ENCODE measurements around the gene HCFC1R1.

HCFC1R1 gene

DNA sequence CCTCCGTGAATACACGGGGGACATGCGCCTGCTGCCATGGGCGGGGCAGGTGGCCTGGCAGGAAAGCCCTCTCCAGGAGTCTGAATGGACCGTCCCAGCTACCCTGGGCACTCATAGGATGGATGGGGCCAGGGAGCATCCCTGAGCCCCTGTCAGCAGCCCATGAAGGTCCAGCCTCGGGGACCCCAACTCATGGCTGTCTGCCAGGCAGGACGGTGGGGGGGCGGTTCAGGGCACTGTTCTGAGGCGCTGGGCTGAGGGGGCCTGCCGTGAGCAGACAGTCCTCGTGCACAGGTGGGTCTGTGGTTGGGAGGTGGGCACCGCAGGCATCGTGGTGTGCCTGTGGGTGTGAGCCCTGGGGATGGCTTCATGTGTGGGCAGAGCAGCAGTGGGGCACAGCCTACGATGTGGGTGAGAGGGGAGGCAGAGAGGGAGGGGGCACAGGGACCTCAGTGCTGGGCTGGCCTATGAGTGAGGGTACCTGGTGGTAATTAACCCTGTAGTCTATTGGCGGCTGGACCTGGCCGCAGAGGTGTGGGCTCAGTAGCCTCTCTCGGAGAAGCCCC is 37.0 kb downstream of the HCFC1R1 start:
- no peaks in the 10 kb centered on the region for H3K36me3 ChIP-seq
- no peaks in the 10 kb centered on the region for H3K27me3 ChIP-seq (ENCODE audit: insufficient read depth, low read depth, severe bottlenecking)
- DNase-seq, result no peak
- no peak overlapping the region for H3K4me3 ChIP-seq (ENCODE audit: low read depth, low read length)
- no peaks in the 10 kb centered on the region for H3K9me3 ChIP-seq (ENCODE audit: severe bottlenecking)
- TF ChIP-seq, protein P1, sequence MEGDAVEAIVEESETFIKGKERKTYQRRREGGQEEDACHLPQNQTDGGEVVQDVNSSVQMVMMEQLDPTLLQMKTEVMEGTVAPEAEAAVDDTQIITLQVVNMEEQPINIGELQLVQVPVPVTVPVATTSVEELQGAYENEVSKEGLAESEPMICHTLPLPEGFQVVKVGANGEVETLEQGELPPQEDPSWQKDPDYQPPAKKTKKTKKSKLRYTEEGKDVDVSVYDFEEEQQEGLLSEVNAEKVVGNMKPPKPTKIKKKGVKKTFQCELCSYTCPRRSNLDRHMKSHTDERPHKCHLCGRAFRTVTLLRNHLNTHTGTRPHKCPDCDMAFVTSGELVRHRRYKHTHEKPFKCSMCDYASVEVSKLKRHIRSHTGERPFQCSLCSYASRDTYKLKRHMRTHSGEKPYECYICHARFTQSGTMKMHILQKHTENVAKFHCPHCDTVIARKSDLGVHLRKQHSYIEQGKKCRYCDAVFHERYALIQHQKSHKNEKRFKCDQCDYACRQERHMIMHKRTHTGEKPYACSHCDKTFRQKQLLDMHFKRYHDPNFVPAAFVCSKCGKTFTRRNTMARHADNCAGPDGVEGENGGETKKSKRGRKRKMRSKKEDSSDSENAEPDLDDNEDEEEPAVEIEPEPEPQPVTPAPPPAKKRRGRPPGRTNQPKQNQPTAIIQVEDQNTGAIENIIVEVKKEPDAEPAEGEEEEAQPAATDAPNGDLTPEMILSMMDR (IDR thresholded peaks at IDR 0.05; ENCODE audit: low read depth, low read length), result no peak
- H3K27ac ChIP-seq, result no peak overlapping the region

DNA sequence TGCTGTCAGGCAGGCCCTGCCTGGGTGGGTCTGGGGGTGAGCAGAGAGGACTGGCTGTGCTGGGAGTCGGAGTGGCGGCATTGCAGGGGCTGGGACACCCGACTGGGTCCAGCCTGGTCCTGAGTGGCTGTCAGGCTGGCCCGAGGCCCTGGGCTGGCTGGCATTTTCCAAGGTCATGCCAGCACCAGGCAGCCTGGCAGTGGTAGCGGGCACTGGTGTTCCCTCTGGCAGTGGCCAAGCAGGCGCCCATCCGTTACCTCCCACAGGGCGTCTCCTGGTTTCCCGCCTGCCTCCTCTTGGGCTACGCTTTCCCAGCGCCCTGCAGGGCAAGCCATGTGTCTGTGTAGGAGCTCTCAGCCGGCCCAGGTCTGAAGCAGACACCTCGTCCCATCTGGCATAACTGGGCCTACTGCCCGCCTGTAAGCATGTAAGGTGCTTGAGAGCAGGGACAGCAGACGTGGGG is 37.8 kb downstream of the HCFC1R1 start:
- Histone ChIP-seq H3K27me3 (ENCODE audit: insufficient read depth, low read depth, severe bottlenecking) (no peaks in the 10 kb centered on the region), H3K9me3 (ENCODE audit: severe bottlenecking) (no peaks in the 10 kb centered on the region), H3K27ac (peak overlapping the region; percentile 24; the same call in 1 of the 2 replicates), H3K36me3 (no peaks in the 10 kb centered on the region), H3K4me3 (ENCODE audit: low read depth, low read length) (no peak overlapping the region)
- DNase-seq, result no peak
- TF ChIP-seq, protein P1 (IDR thresholded peaks at IDR 0.05; ENCODE audit: low read depth, low read length), result no peak

DNA sequence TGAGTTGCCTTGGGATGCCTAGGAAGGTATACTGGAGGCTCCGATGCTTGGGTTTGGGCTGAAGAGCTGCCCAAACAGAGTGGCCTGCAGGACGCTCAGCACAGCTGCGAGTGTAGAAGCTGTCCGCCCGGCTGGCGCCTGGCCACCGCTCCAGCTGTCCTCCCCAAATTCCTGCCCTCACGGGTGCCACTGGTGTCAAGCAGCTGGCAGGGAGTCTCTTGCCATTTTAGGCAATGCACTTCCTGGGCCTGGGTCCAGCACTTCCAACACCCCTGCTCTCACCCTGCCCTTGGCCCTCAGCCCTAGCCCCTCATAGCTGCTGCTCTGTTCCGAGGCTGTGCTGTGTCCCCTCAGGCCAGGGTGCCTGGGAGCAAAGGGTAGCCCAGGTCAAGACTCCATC is 38.3 kb downstream of the HCFC1R1 start:
- H3K27ac ChIP-seq, result no peak overlapping the region
- TF ChIP-seq, protein P1 (IDR thresholded peaks at IDR 0.05; ENCODE audit: low read depth, low read length), result no peak
- H3K4me3 ChIP-seq (ENCODE audit: low read depth, low read length), result no peak overlapping the region
- no peak for DNase-seq
- H3K36me3 ChIP-seq, result no peaks in the 10 kb centered on the region
- no peaks in the 10 kb centered on the region for H3K27me3 ChIP-seq (ENCODE audit: insufficient read depth, low read depth, severe bottlenecking)
- no peaks in the 10 kb centered on the region for H3K9me3 ChIP-seq (ENCODE audit: severe bottlenecking)

DNA sequence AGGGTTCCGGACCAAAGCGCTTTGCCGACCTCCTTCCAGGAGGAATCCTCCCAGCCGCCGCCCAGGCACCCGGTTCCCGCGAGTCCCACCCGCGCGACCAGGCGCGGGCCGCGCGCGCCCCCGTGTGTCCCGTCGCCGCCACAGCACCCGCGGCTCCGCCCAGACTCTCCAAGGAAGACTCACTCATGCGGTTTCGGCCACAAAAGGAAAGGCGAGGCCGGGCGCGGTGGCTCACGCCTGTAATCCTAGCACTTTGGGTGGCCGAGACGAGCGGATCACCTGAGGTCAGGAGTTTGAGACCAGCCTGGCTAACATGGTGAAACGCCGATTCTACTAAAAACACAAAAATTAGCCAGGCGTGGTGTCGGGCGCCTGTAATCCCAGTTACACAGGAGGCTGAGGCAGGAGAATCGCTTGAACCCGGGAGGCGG is 40.0 kb downstream of the HCFC1R1 start:
- peak overlapping the region; percentile 65 for H3K27ac ChIP-seq
- DNase-seq, result peak; percentile 86
- TF ChIP-seq, protein P1 (IDR thresholded peaks at IDR 0.05; ENCODE audit: low read depth, low read length), result peak; percentile 85
- H3K27me3 ChIP-seq (ENCODE audit: insufficient read depth, low read depth, severe bottlenecking), result no peaks in the 10 kb centered on the region
- no peaks in the 10 kb centered on the region for H3K9me3 ChIP-seq (ENCODE audit: severe bottlenecking)
- no peak overlapping the region; the same call in 1 of the 2 replicates for H3K4me3 ChIP-seq (ENCODE audit: low read depth, low read length)
- H3K36me3 ChIP-seq, result peaks cover 9% of the 10 kb centered on the region

DNA sequence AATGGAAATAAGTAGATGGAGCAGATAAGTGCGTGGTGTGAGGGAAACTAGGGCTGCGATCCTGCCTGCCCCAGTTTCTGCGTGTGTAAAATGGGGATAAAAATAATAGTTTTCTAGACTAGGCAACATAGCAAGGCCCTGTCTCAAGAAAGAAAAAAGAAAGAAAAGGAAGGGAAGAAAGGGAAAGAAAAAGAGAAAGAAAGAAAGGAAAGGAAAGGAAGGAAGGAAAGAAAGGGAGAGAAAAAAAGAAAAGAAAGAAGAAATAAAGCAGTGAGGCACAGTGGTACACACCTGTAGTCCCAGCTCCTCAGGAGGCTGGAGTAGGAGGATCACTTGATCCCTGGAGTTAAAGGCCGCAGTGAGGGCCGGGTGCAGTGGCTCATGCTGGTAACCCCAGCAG is 41.3 kb downstream of the HCFC1R1 start:
- H3K9me3 ChIP-seq (ENCODE audit: severe bottlenecking), result no peaks in the 10 kb centered on the region
- peak overlapping the region; percentile 81 for H3K27ac ChIP-seq
- TF ChIP-seq, protein P1 (IDR thresholded peaks at IDR 0.05; ENCODE audit: low read depth, low read length), result no peak
- H3K36me3 ChIP-seq, result peaks cover 21% of the 10 kb centered on the region
- no peaks in the 10 kb centered on the region for H3K27me3 ChIP-seq (ENCODE audit: insufficient read depth, low read depth, severe bottlenecking)
- no peak for DNase-seq
- no peak overlapping the region for H3K4me3 ChIP-seq (ENCODE audit: low read depth, low read length)

DNA sequence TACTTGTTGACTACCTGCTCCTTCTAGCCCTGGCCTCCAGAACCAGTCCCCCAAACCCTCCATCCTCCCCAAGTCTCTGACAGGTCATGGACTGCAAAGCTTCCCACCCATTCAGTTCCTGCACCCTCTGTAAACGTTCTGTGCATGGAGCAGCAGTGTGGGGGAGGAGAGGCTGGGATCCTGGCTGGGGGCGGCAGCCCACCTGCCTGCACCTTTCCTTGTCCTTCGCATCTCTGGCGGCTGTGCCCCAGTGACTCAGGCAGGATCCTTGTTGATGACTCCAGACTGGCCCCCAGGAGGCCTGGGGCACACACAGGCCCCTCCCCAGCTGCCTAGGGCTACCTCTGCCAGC is 41.9 kb downstream of the HCFC1R1 start:
- Histone ChIP-seq H3K27ac (peak overlapping the region; percentile 81), H3K9me3 (ENCODE audit: severe bottlenecking) (no peaks in the 10 kb centered on the region), H3K36me3 (peaks cover 26% of the 10 kb centered on the region), H3K27me3 (ENCODE audit: insufficient read depth, low read depth, severe bottlenecking) (no peaks in the 10 kb centered on the region), H3K4me3 (ENCODE audit: low read depth, low read length) (peak overlapping the region; percentile 34)
- peak; percentile 59 for DNase-seq
- TF ChIP-seq, protein P1 (IDR thresholded peaks at IDR 0.05; ENCODE audit: low read depth, low read length), result no peak
